Activated CD8-positive, alpha-beta memory T cell treated with anti-CD3 and anti-CD28 coated beads for 1 hour (primary cell): Measurements from ENCODE around the gene SCN9A.

Experiments used
- DNase-seq, 2 donors: peaks; one replicate each; pipeline ENCODE4 v3.0.0-alpha.2; 2020; ENCODE audit warnings: low read depth in 1 of 2; ENCODE audit errors: extremely low read depth in 1 of 2

Gene SCN9A

GRCh38 chr2:166181813-166182154, 194.0 kb downstream of the SCN9A start:
- DNase-seq: no peak

DNA sequence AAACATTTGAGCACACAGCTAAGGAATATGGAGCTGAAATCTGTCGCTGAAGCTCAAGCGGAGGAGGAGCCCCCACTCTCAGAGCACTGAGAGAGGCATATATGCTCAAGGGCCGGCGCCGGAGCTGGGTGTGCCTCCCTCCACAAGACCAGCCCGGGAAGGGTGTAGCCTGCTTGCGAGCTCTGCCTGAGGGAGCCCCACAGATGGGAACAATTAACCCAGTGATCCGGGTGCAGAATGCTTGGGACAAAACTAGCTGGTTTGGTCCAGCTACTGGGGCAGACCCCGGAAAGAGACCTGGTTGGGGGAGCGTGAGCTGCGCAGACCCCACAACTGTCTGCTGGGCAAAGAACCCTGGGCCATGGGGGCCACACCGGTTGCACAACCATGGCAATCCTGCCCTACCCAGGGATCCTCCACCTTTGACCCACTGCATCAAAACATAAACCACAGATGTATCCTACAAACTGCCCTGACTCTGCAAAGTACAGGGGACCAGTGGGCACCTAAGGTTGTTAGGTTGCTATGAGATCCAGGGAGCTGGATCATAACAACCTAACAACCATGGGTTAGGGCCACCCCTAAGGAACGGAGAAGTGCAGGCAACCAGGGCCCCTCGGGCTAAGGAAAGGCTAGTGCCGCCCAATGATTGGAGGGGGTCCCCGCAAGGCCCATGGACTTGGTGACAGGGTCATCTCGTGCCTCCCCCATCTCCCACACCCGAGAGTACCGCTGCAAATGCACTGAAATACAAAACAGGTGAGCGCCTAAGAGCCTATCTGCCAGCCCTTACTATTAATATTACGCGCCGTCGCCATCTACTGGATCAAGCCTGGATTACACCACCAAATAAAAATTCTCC, 194.6 kb downstream of the SCN9A start:
- no peak for DNase-seq

DNA sequence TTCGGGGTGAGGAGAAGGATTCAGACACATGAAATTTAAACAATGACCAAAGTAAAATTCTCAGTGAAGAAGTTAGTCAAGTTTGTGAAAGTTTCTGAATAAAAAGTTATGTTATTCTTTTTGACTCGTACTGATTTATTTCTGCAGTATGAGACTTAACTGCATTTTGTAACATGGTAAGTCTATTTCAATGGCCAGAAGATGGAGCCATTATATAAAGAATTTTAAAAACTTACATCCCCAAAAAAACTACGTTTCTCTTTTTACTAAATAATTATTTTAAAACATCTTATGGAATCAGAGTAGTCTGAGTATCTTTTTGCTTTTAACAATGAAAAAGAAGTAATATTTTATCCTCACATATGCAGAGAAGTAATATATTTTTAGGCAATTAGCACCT, 196.5 kb downstream of the SCN9A start:
- DNase-seq: no peak

DNA sequence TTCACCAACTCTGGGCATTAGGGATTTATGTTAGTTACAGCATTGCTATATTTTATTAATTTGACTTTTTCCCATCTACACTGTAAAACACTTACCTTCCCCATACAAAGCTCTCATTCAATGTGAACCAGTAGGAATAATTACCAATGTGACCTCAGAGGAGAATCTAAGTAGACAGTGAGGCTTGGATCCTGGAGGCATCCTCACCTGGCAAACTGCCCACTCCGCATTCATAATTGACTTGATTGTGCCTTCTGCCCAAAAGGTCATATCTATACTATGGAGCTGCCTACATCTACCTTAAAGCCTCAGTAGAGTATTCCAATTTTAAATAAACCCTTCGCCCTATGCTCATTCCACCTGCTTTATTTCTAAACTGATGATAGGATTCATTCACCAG, 202.5 kb downstream of the SCN9A start:
- DNase-seq: no peak

GRCh38 chr2:166171216-166171615, 204.5 kb downstream of the SCN9A start:
- no peak for DNase-seq

GRCh38 chr2:166170356-166170755, 205.4 kb downstream of the SCN9A start:
- DNase-seq: no peak

DNA sequence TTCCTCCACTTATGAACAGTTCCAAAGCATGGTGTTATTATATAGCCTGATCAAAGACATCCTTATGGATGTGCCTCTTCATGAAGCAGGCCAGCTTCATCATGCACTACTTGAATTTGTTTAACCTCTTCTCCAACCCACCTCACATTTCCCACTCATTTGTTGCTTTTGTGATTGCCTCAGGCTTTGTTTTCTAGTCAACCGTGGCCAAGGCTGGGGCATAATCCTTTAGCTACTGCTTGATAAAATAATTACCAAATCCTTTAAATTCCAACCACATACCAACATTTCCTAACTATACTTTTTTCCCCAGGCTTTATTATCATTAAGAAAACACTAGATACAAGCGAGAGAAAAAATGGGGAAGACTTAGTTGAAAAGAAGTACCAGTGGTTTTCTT, 208.3 kb downstream of the SCN9A start:
- no peak for DNase-seq

- DNase-seq: no peak
Measured at GRCh38 chr2:166163775-166164174, 212.0 kb downstream of the SCN9A start.

GRCh38 chr2:166158546-166158945, 217.2 kb downstream of the SCN9A start:
- no peak for DNase-seq

GRCh38 chr2:166157578-166157977, 218.2 kb downstream of the SCN9A start:
- DNase-seq: no peak

DNA sequence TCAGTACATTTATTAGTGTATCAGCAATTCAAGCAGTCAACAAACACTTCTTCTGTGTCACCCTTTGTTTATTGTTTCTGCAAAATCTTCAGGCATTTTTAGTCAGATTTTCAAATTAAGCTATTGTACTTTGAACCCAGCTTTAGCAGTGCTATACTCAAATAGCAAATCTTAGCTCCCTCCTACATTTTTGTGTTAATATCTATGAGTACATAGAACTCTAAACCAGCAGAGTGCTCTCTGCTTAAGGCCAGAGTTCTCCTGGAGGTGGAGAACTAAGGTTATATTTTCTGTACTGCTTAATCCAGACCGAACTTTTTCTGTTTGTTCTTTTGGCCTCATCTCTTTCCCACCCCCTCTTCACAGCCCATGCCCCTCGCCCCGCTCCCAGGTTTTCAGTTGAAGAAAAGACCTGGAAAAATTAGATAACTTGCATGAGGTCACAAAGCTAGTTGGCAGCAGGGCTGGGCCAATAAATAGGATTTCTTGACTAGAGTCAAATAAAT, 218.7 kb downstream of the SCN9A start:
- DNase-seq: no peak

- no peak for DNase-seq
Measured at GRCh38 chr2:166155589-166155988, 220.2 kb downstream of the SCN9A start.

DNA sequence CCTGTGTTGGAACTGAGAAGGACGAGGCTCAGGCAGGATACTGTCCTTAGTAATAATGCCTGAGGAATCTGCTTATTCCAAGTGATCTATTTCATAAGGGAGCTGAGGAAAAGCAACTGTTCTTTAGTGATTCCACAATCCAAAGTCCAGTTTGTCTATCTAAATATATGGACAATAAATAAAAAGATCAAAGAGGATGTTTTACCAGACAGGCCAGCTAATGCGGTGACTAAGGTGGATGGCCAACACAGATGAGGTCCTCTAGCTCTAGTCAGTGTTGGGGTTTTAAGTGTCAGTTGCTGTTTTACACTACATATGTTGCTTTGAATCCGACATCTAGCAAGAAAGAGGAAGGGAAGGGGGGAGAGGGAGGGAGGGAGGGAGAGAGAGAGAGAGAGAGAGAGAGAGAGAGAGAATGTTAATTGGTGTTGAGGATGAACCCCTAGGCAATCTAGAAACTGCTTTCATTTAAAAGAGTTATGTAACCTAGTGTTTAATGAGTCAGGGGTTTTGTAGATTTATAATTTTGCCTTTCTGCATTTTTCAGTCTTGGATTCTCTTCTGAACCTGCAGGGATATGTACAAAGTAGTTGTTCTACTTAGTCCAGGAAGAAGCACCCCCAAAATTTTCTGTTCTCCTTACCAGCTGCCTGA, 220.9 kb downstream of the SCN9A start:
- DNase-seq: no peak

DNA sequence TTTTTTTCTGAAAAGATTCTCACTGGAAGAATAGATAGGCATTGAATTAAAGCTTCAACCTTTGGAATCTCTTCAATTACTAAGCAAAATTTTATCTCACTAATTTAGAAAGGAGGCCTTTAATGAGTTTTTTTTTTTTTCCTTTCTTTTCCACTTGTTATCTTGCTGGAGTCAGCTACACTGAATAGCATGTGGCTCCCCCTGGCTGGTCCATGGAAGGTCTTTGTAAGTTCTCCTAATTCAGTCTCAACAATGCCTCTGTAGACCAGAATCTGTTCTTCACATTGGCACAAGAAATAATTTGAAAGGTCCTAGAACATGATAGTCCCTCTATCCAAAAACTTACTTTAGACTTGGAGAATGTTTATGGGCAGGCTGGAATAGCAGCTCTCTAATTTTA, 223.7 kb downstream of the SCN9A start:
- DNase-seq: no peak

DNA sequence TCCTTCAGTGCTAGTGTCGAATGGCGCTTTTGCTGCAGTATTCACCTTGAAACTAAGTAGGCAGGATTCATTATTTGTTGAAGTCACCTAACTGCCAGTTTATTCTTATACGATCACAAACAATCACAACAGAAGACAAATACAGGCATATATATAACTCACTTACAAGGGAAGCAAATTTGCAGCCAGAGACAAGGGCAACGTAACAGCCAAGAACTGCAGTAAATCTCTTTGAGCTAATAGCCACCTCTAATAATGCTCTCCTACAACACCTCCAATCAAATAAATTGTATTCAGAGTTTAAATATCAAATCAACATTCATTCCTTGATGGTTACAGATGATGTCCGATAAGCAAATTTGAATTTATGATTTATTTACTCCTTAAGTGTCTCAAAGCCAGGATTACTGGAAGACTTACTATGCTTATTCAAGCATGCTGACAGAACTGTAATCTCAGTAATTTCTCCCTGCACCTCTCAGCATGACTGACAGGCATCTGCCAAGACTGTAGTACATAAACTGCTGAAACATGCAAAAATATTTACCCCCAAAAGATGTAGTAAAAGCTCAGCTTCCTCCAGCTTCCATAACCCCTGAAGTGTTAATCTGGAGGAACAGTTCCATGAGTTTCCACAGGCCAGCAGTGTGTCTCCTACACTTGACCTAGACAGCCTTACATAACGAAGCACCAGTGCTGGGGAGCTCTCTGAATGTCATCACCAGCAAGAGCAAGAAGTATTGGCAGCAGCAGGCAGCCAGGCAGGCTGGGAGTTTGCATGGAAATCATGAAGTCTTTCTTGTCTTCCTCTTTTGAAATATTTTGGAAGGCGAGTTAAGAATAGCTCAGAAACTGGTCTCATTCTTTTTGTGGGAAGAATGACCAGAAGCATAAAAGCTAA, 227.0 kb downstream of the SCN9A start:
- no peak for DNase-seq

- no peak for DNase-seq
Measured at GRCh38 chr2:166147883-166148282, 227.9 kb downstream of the SCN9A start.
